ENCODE results near the gene ZNF33A. TPM values are rescaled to one million over a fixed set of nuclear protein-coding genes. Genes with fewer than 3 reads are reported as not detected.

The ZNF33A gene
- total RNA-seq (2022) (19.0 and 21.7 TPM in 2 replicates), Bru-seq, nascent RNA (percentile 84 among the genes with signal in this experiment), BruChase-seq, experiment 1, labeled RNA remaining after a 6-hour chase (percentile 74 among the genes with signal in this experiment), BruChase-seq, experiment 2, labeled RNA remaining after a 2-hour chase (percentile 83 among the genes with signal in this experiment)
- long read RNA-seq, full-length matches to known transcripts, result 5 of 22 reads
- long read RNA-seq, partial matches to known transcripts, result 0 of 22 reads
- long read RNA-seq, other reads (novel, unspliced or antisense), result 17 of 22 reads

DNA sequence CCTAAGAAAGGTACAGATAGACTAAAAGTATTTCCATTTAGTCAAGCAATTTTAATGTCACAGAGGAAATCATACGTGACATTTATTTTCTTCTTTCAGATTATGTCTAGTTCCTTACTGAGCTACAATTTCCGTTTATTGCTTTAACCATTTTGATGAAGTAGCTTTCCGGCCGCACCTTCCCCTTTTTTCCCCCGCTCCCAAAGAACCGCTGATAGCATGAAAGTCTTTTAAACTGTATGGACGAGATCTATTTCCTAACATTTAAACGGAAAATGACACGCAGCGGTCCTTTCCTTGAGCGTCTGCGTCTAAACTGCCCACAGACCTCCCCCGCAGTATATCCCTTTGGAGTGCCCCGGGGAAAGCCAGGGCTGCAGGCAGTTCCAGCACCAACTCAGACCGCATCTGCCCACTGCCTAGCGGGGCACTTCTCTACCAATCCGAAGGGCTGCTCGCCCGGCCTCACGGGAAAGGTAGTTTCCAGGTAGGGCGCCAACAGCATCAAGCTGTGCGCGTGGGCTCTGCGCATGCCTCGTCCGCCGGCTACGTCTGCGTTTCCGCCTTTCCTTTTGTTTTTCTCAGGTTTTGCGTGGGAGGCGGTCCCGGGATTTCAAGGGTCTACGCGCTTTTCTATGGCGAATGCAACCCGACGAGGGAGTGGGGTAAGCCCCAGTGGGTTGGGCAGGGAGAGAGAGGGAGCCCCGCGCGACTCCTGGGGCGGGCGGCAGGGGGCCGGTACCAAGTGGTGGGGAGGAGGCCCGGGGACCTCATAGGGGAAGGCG is at the start of gene ZNF33A:
Gene ZNF33A (plus strand): TSS at position 557 of the 785 bp plus-strand sequence. CDS start 1,667 bp downstream, outside the sequence.
- TF ChIP-seq, protein P1, sequence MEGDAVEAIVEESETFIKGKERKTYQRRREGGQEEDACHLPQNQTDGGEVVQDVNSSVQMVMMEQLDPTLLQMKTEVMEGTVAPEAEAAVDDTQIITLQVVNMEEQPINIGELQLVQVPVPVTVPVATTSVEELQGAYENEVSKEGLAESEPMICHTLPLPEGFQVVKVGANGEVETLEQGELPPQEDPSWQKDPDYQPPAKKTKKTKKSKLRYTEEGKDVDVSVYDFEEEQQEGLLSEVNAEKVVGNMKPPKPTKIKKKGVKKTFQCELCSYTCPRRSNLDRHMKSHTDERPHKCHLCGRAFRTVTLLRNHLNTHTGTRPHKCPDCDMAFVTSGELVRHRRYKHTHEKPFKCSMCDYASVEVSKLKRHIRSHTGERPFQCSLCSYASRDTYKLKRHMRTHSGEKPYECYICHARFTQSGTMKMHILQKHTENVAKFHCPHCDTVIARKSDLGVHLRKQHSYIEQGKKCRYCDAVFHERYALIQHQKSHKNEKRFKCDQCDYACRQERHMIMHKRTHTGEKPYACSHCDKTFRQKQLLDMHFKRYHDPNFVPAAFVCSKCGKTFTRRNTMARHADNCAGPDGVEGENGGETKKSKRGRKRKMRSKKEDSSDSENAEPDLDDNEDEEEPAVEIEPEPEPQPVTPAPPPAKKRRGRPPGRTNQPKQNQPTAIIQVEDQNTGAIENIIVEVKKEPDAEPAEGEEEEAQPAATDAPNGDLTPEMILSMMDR (IDR thresholded peaks at IDR 0.05; ENCODE audit: unreplicated experiment), result no peak
- peak within 1 kb of the TSS; percentile 94 for H3K4me3 Mint-ChIP-seq (ENCODE audit: low read depth, unreplicated experiment)
- TSS peak; percentile 59 for BruUV-seq (replicated peaks)

DNA sequence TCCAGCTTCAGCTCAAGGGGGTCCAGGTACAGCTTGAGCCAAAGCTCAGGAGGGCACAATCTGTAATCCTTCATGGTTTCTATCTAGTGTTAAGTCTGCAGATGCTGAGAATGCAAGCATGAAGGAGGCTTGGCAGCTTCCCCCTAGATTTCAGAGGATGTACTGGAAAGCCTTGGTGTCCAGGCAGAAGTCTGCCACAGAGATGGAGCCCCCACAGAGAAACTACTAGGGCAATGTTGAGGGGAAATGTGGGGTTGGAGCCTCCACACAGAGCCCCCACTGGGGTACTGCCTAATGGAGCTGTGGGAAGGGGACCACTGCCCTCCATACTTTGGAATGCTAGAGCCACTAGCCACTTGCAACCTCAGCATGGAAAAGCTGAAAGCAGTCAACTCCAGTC is 45.5 kb upstream of the ZNF33A start:
- Mint-ChIP-seq H3K27ac (ENCODE audit: unreplicated experiment) (no peak overlapping the region), H3K9me3 (ENCODE audit: low read depth, unreplicated experiment) (peaks cover 19% of the 10 kb centered on the region), H3K36me3 (ENCODE audit: insufficient read depth, unreplicated experiment) (no peaks in the 10 kb centered on the region), H3K4me1 (ENCODE audit: low read depth, unreplicated experiment) (no peaks in the 10 kb centered on the region), H3K4me3 (ENCODE audit: low read depth, unreplicated experiment) (no peak overlapping the region), H3K27me3 (ENCODE audit: unreplicated experiment) (no peaks in the 10 kb centered on the region)
- CTCF ChIA-PET, result no interaction called here
- intact Hi-C loops (cut with micrococcal nuclease; ENCODE audit: unreplicated experiment), result no loop called here
- no TSS peak for BruUV-seq (replicated peaks)
- no peak for DNase-seq
- TF ChIP-seq, protein P1 (IDR thresholded peaks at IDR 0.05; ENCODE audit: unreplicated experiment), result no peak

More for the DNA sequence above, at the start of gene ZNF33A:
- intact Hi-C loops (cut with micrococcal nuclease; ENCODE audit: unreplicated experiment), result no loop called here
- H3K27me3 Mint-ChIP-seq (ENCODE audit: unreplicated experiment), result no peaks in the 10 kb centered on the region
- H3K27ac Mint-ChIP-seq (ENCODE audit: unreplicated experiment), result peak within 1 kb of the TSS; percentile 97
- peak; percentile 91 for DNase-seq
- no peaks in the 10 kb centered on the region for H3K9me3 Mint-ChIP-seq (ENCODE audit: low read depth, unreplicated experiment)
- CTCF ChIA-PET, result interaction anchor here (1.9 kb wide), 1 partner anchor 33 kb away, joined by 14 read pairs; no protein-coding TSS in a partner anchor
- peaks cover 32% of the 10 kb centered on the region for H3K36me3 Mint-ChIP-seq (ENCODE audit: insufficient read depth, unreplicated experiment)
- no peaks in the 10 kb centered on the region for H3K4me1 Mint-ChIP-seq (ENCODE audit: low read depth, unreplicated experiment)

DNA sequence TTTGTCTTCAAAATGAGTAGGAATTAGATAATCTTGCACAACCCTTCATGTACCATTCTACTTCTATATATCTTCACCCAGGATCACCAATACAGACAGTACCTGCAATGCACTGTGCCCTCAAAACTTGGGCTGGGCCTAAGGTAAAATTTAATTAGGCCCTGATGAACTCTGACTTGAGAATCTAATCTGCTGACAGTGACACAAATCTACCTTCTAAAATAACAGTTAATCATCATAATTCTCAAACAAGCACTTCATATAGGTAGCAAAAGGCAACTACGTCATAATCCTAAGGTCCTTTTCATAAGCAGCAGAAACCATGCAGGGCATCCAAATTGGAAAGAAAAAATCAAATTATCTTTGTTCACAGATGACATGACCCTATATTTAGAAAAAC is 38.1 kb upstream of the ZNF33A start:
- intact Hi-C loops (cut with micrococcal nuclease; ENCODE audit: unreplicated experiment), result loop anchor here (10.0 kb wide), 1 partner anchor 392 kb away; no protein-coding TSS in a partner anchor
- no peaks in the 10 kb centered on the region for H3K9me3 Mint-ChIP-seq (ENCODE audit: low read depth, unreplicated experiment)
- H3K27ac Mint-ChIP-seq (ENCODE audit: unreplicated experiment), result no peak overlapping the region
- no peaks in the 10 kb centered on the region for H3K27me3 Mint-ChIP-seq (ENCODE audit: unreplicated experiment)
- peaks cover 9% of the 10 kb centered on the region for H3K4me1 Mint-ChIP-seq (ENCODE audit: low read depth, unreplicated experiment)
- no peak overlapping the region for H3K4me3 Mint-ChIP-seq (ENCODE audit: low read depth, unreplicated experiment)
- peaks cover 18% of the 10 kb centered on the region for H3K36me3 Mint-ChIP-seq (ENCODE audit: insufficient read depth, unreplicated experiment)
- BruUV-seq (replicated peaks), result no TSS peak
- CTCF ChIA-PET, result no interaction called here
- DNase-seq, result no peak
- TF ChIP-seq, protein P1 (IDR thresholded peaks at IDR 0.05; ENCODE audit: unreplicated experiment), result no peak

DNA sequence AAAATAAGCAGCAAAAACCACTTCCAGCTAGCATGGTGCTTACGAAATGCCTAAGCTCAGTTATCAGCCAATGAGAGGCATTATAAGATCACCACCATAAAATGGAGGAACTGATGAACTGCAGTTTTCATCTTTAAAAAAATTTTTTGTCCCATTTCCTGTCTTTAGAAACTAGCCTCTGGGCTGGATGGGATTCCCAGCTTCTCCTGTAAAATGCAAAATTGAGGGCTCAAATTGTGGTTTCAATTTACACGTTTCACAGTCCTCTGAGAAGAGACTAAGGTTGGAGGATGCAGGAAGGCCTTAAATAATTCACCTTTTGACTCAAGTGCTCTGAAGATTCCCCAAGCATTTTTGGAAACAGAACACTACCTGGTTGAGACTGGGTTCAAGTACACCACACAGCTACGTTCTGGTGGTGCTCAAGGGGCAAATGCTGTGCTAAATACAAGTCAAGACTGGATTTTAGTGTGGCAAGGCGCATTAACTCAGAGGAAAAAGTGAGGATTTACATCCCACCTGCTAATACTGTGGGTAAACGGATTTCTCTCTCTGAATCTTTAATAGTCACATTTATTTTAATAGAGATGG is 35.0 kb upstream of the ZNF33A start:
- H3K4me3 Mint-ChIP-seq (ENCODE audit: low read depth, unreplicated experiment), result peak overlapping the region; percentile 93
- peaks cover 18% of the 10 kb centered on the region for H3K36me3 Mint-ChIP-seq (ENCODE audit: insufficient read depth, unreplicated experiment)
- TSS peak; percentile 43 for BruUV-seq (replicated peaks)
- CTCF ChIA-PET, result no interaction called here
- TF ChIP-seq, protein P1 (IDR thresholded peaks at IDR 0.05; ENCODE audit: unreplicated experiment), result no peak
- H3K27me3 Mint-ChIP-seq (ENCODE audit: unreplicated experiment), result no peaks in the 10 kb centered on the region
- peaks cover 9% of the 10 kb centered on the region for H3K4me1 Mint-ChIP-seq (ENCODE audit: low read depth, unreplicated experiment)
- intact Hi-C loops (cut with micrococcal nuclease; ENCODE audit: unreplicated experiment), result loop anchor here (5.0 to 10.0 kb wide), 3 partner anchors 117 to 389 kb away; partner anchors contain the start of genes ZNF248 and ZNF37A
- no peak for DNase-seq
- H3K9me3 Mint-ChIP-seq (ENCODE audit: low read depth, unreplicated experiment), result no peaks in the 10 kb centered on the region
- H3K27ac Mint-ChIP-seq (ENCODE audit: unreplicated experiment), result peak overlapping the region; percentile 84
